Activated CD4-positive, alpha-beta T cell treated with anti-CD3 and anti-CD28 coated beads, Interleukin-10, Interleukin-2, amounts not matched to agents 100 ng/mL and 50 ng/mL, durations not matched to agents 16 hours and 8 hours (primary cell): ENCODE data around the gene BRSK1.

Experiments used
- DNase-seq: peaks from one replicate; pipeline ENCODE4 v3.0.0-alpha.2; 2020

Gene BRSK1

GRCh38 chr19:55355213-55355821 lies 71.5 kb downstream of the BRSK1 start:
- no peak for DNase-seq

- no peak for DNase-seq
Observed at GRCh38 chr19:55358493-55358892, 74.7 kb downstream of the BRSK1 start.

- DNase-seq = no peak
Observed at GRCh38 chr19:55358943-55359908, 75.4 kb downstream of the BRSK1 start.

GRCh38 chr19:55360902-55361301 lies 77.1 kb downstream of the BRSK1 start:
- DNase-seq = no peak
